H9 (cell line): ENCODE measurements around the gene TMEM117. TPM values are rescaled to one million over a fixed set of nuclear protein-coding genes. Genes with fewer than 3 reads are reported as not detected.

Source experiments
- DNase-seq: peaks from one replicate; pipeline ENCODE4 v3.0.0-alpha.2; 2017
- H2AFZ ChIP-seq: one replicate; pipeline ENCODE4 v1.6.1; 2013; ENCODE audit warnings: mild to moderate bottlenecking, low read length, control low read depth, moderate library complexity
- H2AK5ac ChIP-seq: 2 replicates; pipeline ENCODE4 v1.6.1; 2013; ENCODE audit warnings: low read length, control low read depth, mixed read lengths; ENCODE audit not compliant: insufficient read length
- H2BK120ac ChIP-seq: one replicate; pipeline ENCODE4 v1.6.1; 2013; ENCODE audit warnings: low read depth, mild to moderate bottlenecking, low read length, control low read depth, inconsistent platforms; ENCODE audit not compliant: poor library complexity, severe bottlenecking
- H2BK12ac ChIP-seq: 2 replicates; pipeline ENCODE4 v1.6.1; 2013; ENCODE audit warnings: low read length, control low read depth, mixed read lengths, low read depth; ENCODE audit not compliant: insufficient read length
- H2BK15ac ChIP-seq: 2 replicates; pipeline ENCODE4 v1.6.1; 2013; ENCODE audit warnings: low read depth, low read length, control low read depth
- H2BK20ac ChIP-seq: one replicate; pipeline ENCODE4 v1.6.1; 2013; ENCODE audit warnings: low read depth, mild to moderate bottlenecking, low read length, control low read depth, inconsistent platforms; ENCODE audit not compliant: poor library complexity, severe bottlenecking
- H2BK5ac ChIP-seq: 2 replicates; pipeline ENCODE4 v1.6.1; 2013; ENCODE audit warnings: low read length, control low read depth, mixed read lengths; ENCODE audit not compliant: insufficient read length
- H3K14ac ChIP-seq: 2 replicates; pipeline ENCODE4 v1.6.1; 2013; ENCODE audit warnings: low read length, control low read depth; ENCODE audit not compliant: insufficient read depth
- H3K18ac ChIP-seq: 2 replicates; pipeline ENCODE4 v1.6.1; 2013; ENCODE audit warnings: low read depth, mild to moderate bottlenecking, mixed read lengths, low read length, control low read depth; ENCODE audit not compliant: insufficient read length
- H3K23ac ChIP-seq: 2 replicates; pipeline ENCODE4 v1.6.1; 2013; ENCODE audit warnings: low read length, control low read depth, mixed read lengths, low read depth; ENCODE audit not compliant: insufficient read length
- H3K23me2 ChIP-seq: 2 replicates; pipeline ENCODE4 v1.6.1; 2013; ENCODE audit warnings: low read depth, mild to moderate bottlenecking, mixed read lengths, low read length, control low read depth; ENCODE audit not compliant: insufficient read length, poor library complexity, severe bottlenecking
- H3K27ac ChIP-seq: 2 replicates; pipeline ENCODE4 v1.5.1; 2013; ENCODE audit warnings: low read length, control low read depth, mixed read lengths, low read depth; ENCODE audit not compliant: insufficient read length
- H3K27me3 ChIP-seq: 2 replicates; pipeline ENCODE4 v1.6.1; 2013; ENCODE audit warnings: low read length, control low read depth, inconsistent platforms; ENCODE audit not compliant: insufficient read depth
- H3K4ac ChIP-seq: 2 replicates; pipeline ENCODE4 v1.6.1; 2013; ENCODE audit warnings: low read depth, mild to moderate bottlenecking, control low read depth, inconsistent platforms, low read length, moderate library complexity
- H3K4me1 ChIP-seq: 2 replicates; pipeline ENCODE4 v1.6.1; 2013; ENCODE audit warnings: low read length, control low read depth, inconsistent platforms; ENCODE audit not compliant: insufficient read depth
- H3K4me2 ChIP-seq: 2 replicates; pipeline ENCODE4 v1.6.1; 2013; ENCODE audit warnings: low read length, control low read depth, mixed read lengths; ENCODE audit not compliant: insufficient read length, insufficient read depth
- H3K56ac ChIP-seq: 2 replicates; pipeline ENCODE4 v1.6.1; 2013; ENCODE audit warnings: low read depth, mild to moderate bottlenecking, mixed read lengths, low read length, control low read depth; ENCODE audit not compliant: insufficient read length
- H3K79me1 ChIP-seq: 2 replicates; pipeline ENCODE4 v1.6.1; 2013; ENCODE audit warnings: low read depth, mild to moderate bottlenecking, moderate library complexity, low read length, control low read depth, inconsistent platforms; ENCODE audit not compliant: insufficient read depth, poor library complexity, severe bottlenecking
- H3K79me2 ChIP-seq: 2 replicates; pipeline ENCODE4 v1.6.1; 2013; ENCODE audit warnings: low read length, control low read depth, inconsistent platforms; ENCODE audit not compliant: insufficient read depth
- H3K9ac ChIP-seq: 2 replicates; pipeline ENCODE4 v1.6.1; 2013; ENCODE audit warnings: low read length, control low read depth, mixed read lengths; ENCODE audit not compliant: insufficient read length; ENCODE audit errors: extremely low read depth
- H3K9me3 ChIP-seq: one replicate; pipeline ENCODE4 v1.6.1; 2013; ENCODE audit warnings: low read depth, low read length, inconsistent platforms; ENCODE audit not compliant: control insufficient read depth
- H3T11ph ChIP-seq: one replicate; pipeline ENCODE4 v1.6.1; 2013; ENCODE audit warnings: mild to moderate bottlenecking, low read length, control low read depth, inconsistent platforms
- H4K20me1 ChIP-seq: one replicate; pipeline ENCODE4 v1.6.1; 2013; ENCODE audit not compliant: control insufficient read depth, insufficient read length, insufficient read depth
- H4K5ac ChIP-seq: 2 replicates; pipeline ENCODE4 v1.6.1; 2013; ENCODE audit warnings: low read depth, mild to moderate bottlenecking, mixed read lengths, low read length, control low read depth; ENCODE audit not compliant: insufficient read length
- H4K8ac ChIP-seq: replicated peaks from 2 replicates; pipeline ENCODE4 v1.6.1; 2013; ENCODE audit warnings: low read length, control low read depth, mixed read lengths, low read depth; ENCODE audit not compliant: insufficient read length
- H4K91ac ChIP-seq: 2 replicates; pipeline ENCODE4 v1.6.1; 2013; ENCODE audit warnings: low read depth, mild to moderate bottlenecking, moderate library complexity, mixed read lengths, low read length, control low read depth; ENCODE audit not compliant: insufficient read length
- H3K27ac Mint-ChIP-seq, 3 experiments: 2 replicates in 2 of 3; 3 replicates in 1 of 3; pipeline ENCODE4 v1.8.0; 2020 to 2021; ENCODE audit warnings: mixed read lengths in 3 of 3, mild to moderate bottlenecking in 1 of 3, moderate library complexity in 1 of 3
- H3K27me3 Mint-ChIP-seq: 2 replicates; pipeline ENCODE4 v1.8.0; 2021; ENCODE audit warnings: low read depth, mild to moderate bottlenecking, moderate library complexity, mixed read lengths
- H3K36me3 Mint-ChIP-seq, 3 experiments: 2 replicates in 2 of 3; 3 replicates in 1 of 3; pipeline ENCODE4 v1.8.0; 2020 to 2021; ENCODE audit warnings: low read depth in 3 of 3, mixed read lengths in 3 of 3; ENCODE audit not compliant: insufficient read depth in 1 of 3
- H3K4me1 Mint-ChIP-seq, 2 experiments: 2 replicates each; pipeline ENCODE4 v1.8.0; 2020; ENCODE audit warnings: mixed read lengths in 2 of 2
- H3K4me3 Mint-ChIP-seq, 2 experiments: 2 replicates in 1 of 2; 3 replicates in 1 of 2; pipeline ENCODE4 v1.8.0; 2020 to 2021; ENCODE audit warnings: mild to moderate bottlenecking in 2 of 2, mixed read lengths in 2 of 2, moderate library complexity in 1 of 2
- H3K9me3 Mint-ChIP-seq, 2 experiments: 2 replicates in 1 of 2; 3 replicates in 1 of 2; pipeline ENCODE4 v1.8.0; 2020; ENCODE audit warnings: mild to moderate bottlenecking in 2 of 2, mixed read lengths in 2 of 2, moderate library complexity in 1 of 2
- CTCF ChIP-seq: fragments of 200-600 bp; sonication (generic); conservative IDR thresholded peaks from 3 replicates; pipeline ENCODE4 v1.8.0; 2021; ENCODE audit warnings: antibody characterized with exemption, mild to moderate bottlenecking
- WGBS: extraction: QIAGEN DNeasy Blood & Tissue Kit; methylation state at CpG from one replicate; pipeline ENCODE4 v1.1.7; 2013; ENCODE audit warnings: missing lambda C conversion rate, low lambda C conversion rate, mixed read lengths; ENCODE audit not compliant: insufficient read length; ENCODE audit errors: extremely low coverage; 5-methylcytosine and 5-hydroxymethylcytosine counted together
- total RNA-seq: library from RNA; stranded (reverse); gene quantifications from 2 replicates; pipeline ENCODE4 v1.2.1, GENCODE V29; 2021

TMEM117 gene
- total RNA-seq, 1 experiment from 2014 or later, result 1.7 TPM

- no peak overlapping the region for H3T11ph ChIP-seq
- H2AFZ ChIP-seq, result no peak overlapping the region
- no CpG with 5 or more reads among the region's 7 CpGs for WGBS
- H3K23me2 ChIP-seq, result no peaks in the 10 kb centered on the region
- no peak overlapping the region for H2BK15ac ChIP-seq
- H3K79me2 ChIP-seq, result no peaks in the 10 kb centered on the region
- H3K27me3 ChIP-seq, result no peaks in the 10 kb centered on the region
- no peak overlapping the region for H4K8ac ChIP-seq
- no peak overlapping the region for H2BK5ac ChIP-seq
- Mint-ChIP-seq H3K27ac (no peak overlapping the region; a peak in 1 of 7 replicates), H3K36me3 (peaks cover 0 to 5% (median 3%) of the 10 kb centered on the region in 3 experiments; a peak in 2 of 7 replicates), H3K4me3 (no peak overlapping the region), H3K4me1 (no peaks in the 10 kb centered on the region), H3K9me3 (peaks cover 5 to 17% of the 10 kb centered on the region in 2 experiments; a peak in 3 of 5 replicates), H3K27me3 (no peaks in the 10 kb centered on the region)
- no peaks in the 10 kb centered on the region for H3K4me1 ChIP-seq
- no peaks in the 10 kb centered on the region for H3K9me3 ChIP-seq
- no peak overlapping the region for H3K4ac ChIP-seq
- DNase-seq, result no peak
- no peaks in the 10 kb centered on the region for H3K79me1 ChIP-seq
- no peak overlapping the region for H3K14ac ChIP-seq
- TF ChIP-seq CTCF, result no peak
- H2BK12ac ChIP-seq, result no peak overlapping the region
- no peak overlapping the region for H2BK120ac ChIP-seq
- no peak overlapping the region for H2BK20ac ChIP-seq
- H3K9ac ChIP-seq, result no peak overlapping the region
- H3K18ac ChIP-seq, result no peak overlapping the region
- no peak overlapping the region for H4K5ac ChIP-seq
- no peak overlapping the region for H3K23ac ChIP-seq
- no peak overlapping the region for H2AK5ac ChIP-seq
- no peaks in the 10 kb centered on the region for H4K20me1 ChIP-seq
- H3K27ac ChIP-seq, result no peak overlapping the region
- H3K56ac ChIP-seq, result no peak overlapping the region
- H4K91ac ChIP-seq, result no peak overlapping the region
- no peak overlapping the region for H3K4me2 ChIP-seq
Measured at GRCh38 chr12:44036875-44037443, 201.1 kb downstream of the TMEM117 start.
